Inflammatory macrophage (primary cell): ENCODE data around the gene GOPC.

Experiments used
- DNase-seq, 2 donors: peaks; one replicate each; pipeline ENCODE4 v3.0.0-alpha.2; 2020 to 2022

GOPC gene

DNA sequence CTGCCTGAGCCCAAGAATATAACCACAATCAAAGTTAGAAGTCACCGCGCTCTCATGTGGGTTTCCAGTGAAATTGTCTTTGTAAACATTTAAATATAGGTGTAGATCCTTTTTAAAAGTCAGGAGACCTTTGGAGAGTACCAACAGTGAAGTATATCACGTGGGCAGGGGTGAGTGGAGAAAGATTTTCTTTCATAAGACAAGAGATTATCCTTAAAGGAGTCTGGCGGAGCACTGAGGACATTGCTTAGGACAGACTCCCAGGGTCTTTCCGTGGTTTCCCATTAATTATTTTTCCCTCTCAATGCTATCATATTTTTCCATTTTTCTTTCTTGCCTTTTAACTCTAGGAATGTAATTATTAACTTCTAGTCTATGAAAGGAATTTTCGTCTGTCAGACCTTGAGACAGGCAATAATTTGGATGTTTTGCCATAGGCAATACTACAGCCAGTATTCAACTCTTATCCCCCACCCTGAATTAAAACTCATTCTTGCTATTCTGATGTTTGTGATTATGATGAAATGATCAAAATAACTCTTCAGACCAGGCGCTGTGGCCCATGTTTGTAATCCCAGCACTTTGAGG, 88.4 kb downstream of the GOPC start:
- no peak for DNase-seq

DNA sequence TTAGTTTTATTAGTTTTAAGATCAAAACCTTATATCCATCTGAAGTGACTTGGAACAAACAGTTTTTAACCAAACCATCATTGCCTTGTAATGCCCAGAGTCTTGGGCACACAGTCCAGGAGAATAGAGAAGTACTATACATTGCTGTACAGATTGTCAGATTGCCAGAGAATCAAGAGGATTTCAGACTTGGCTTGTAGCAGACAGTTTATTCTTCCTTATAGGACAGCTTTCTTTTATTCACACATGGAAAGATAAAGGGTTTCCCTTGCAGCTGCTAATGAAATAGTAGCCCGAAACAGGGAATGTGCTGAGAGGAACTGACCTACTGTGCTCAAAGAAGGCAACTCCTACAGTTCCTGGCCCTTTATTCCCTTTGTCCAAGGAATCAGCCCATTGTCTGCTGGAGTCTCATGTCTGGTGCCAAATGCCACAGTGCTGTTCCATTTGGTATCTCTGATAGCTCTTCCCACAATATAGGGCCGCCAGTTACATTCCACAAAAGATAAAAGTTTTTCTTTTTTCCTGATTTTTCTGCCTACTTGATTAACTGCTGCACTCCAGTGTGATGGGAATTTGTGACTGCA, 89.2 kb downstream of the GOPC start:
- no peak for DNase-seq

DNA sequence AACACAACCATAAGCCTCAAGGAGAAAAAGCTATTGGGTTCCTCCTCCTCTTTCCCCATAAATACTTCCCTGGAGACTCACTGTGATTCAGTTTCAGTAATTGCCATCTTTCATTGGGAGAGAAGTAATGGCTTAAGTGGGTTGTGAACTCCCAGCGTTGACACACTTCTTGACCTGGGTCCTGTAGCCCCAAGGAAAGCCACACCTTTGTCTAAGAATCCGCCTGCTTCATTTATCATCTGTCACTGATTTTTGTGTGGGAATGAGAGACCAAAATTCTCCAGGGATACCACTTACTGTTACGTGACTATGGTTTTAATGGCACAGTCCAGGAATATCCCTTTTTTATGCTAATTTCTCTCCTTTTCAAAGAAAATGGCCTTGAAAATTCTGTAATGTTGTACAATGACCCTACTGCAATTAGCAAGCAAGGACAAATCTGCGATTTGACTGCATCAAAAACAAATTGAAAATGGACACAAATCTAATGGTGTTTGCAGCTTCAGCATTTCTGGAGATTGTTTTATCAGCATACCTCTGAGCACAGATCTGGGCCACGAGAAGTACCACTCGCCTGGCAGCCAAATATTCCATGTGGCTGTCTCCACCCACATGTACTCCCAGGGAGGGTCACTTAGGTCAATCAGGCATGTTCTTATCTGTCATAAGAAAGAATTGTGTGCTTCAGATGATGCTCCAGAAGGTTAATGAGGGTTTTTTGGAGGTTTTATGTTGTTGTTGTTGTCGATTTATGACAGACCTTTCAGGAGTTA, 90.1 kb downstream of the GOPC start:
- no peak for DNase-seq
